Body of pancreas (tissue), 4 donors: ENCODE measurements around the gene ATP6V1F.

Experiments
- CTCF ChIP-seq, 7 experiments: fragments of 450-650 bp in 4 of 7; fragments of 200-600 bp in 3 of 7; sonication (generic) in 3 of 7; IDR thresholded peaks; one replicate each; pipeline ENCODE4 v1.5.1; 2016 to 2019; ENCODE audit warnings: antibody characterized with exemption in 7 of 7
- POLR2A ChIP-seq, 3 donors: fragments of 450-650 bp; IDR thresholded peaks; one replicate each; pipeline ENCODE4 v1.6.1; 2016; ENCODE audit warnings: antibody characterized with exemption in 3 of 3, mild to moderate bottlenecking in 2 of 3

- TF ChIP-seq CTCF (IDR thresholded peaks at IDR 0.05) = no peak
- TF ChIP-seq POLR2A (IDR thresholded peaks at IDR 0.05) = no peak
Measured at GRCh38 chr7:128858380-128859231, 4.0 kb upstream of the ATP6V1F start.
